ENCODE results near the gene G0S2. TPM values are rescaled to one million over a fixed set of nuclear protein-coding genes. Genes with fewer than 3 reads are reported as not detected.

Gene G0S2
- total RNA-seq, 1 experiment from 2014 or later, result 322 TPM

GRCh38 chr1:209648346-209648745 is 26.9 kb upstream of the G0S2 start:
- DNase-seq (ENCODE audit: low read depth), result no peak

- DNase-seq (ENCODE audit: low read depth), result peak; percentile 98
Observed at GRCh38 chr1:209648931-209649776, 26.1 kb upstream of the G0S2 start.

DNA sequence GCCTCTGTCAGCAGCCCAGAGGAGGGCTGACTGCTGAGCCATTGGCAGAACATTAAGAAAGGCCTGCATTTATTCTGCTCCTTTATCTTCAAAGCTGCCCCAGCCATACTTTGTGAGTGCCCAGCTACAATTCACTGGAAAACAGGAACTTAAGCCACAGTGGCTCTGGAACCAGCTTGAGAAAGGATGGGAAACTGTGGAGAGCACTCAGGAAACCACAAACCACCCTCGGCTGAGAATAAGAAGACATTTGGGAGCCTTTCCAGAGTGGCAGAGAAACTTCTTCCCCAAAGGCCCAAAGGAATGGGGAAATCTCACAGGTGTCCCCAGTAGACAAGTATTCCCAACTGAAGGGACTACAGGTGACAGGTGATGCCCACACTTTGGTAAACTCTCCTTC is 24.8 kb upstream of the G0S2 start:
- peak; percentile 87 for DNase-seq (ENCODE audit: low read depth)

GRCh38 chr1:209651138-209651587 is 24.0 kb upstream of the G0S2 start:
- DNase-seq (ENCODE audit: low read depth), result peak; percentile 97

- DNase-seq (ENCODE audit: low read depth), result no peak
Observed at GRCh38 chr1:209652121-209652735, 23.0 kb upstream of the G0S2 start, which contains the start of gene LAMB3. Gene LAMB3, minus strand, starts transcription at chr1:209652425. Its CDS starts 1,481 bp downstream, at chr1:209650944.

- DNase-seq (ENCODE audit: low read depth), result peak; percentile 99
Observed at GRCh38 chr1:209652873-209653401, 22.3 kb upstream of the G0S2 start.

- DNase-seq (ENCODE audit: low read depth), result no peak
Observed at GRCh38 chr1:209653915-209654351, 21.3 kb upstream of the G0S2 start.

- peak; percentile 83 for DNase-seq (ENCODE audit: low read depth)
Observed at GRCh38 chr1:209655411-209656231, 19.6 kb upstream of the G0S2 start.

GRCh38 chr1:209657140-209657879 is 17.9 kb upstream of the G0S2 start:
- DNase-seq (ENCODE audit: low read depth), result peak; percentile 99

GRCh38 chr1:209657918-209658317 is 17.3 kb upstream of the G0S2 start:
- DNase-seq (ENCODE audit: low read depth), result no peak

DNA sequence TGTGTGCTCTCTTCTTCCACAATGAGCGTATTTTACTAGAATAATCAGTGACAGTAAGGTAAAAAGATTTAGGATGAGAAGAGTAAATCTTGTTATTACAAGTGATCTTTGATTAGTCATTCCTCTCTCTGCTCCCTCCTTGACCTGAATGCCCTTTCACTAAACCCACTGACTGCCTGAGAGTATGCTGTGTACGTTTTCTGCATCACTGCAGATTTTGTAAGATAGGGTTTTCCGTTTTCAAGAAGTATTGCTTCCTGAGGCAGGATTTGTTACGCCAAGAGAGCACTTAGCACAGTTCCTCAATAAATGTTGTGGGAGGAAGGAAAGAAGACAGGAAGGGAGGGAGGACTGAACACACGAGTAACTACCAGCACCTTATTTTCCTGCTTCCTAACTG is 15.3 kb upstream of the G0S2 start:
- DNase-seq (ENCODE audit: low read depth), result peak; percentile 83

DNA sequence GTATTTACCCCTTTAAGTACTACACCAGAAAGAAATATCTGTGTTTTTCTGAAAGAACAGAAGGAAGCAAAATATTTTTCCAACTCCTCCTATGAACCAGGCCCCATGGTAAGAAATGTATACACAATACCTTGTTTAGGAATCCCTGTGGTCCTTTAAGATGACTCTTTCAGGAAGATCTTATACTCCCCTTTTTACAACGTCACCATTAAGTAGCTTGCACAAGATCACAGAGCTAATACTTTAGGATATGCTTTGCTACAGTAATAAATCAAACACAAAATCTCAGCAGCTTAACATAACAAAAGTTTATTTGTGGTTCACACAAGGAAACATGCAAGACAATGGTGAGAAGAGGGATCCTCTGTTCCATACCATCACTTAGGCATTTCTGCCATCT is 14.1 kb upstream of the G0S2 start:
- DNase-seq (ENCODE audit: low read depth), result no peak

- peak; percentile 73 for DNase-seq (ENCODE audit: low read depth)
Observed at GRCh38 chr1:209662879-209663327, 12.3 kb upstream of the G0S2 start.

GRCh38 chr1:209667103-209667502 is 8.1 kb upstream of the G0S2 start:
- DNase-seq (ENCODE audit: low read depth), result no peak

- DNase-seq (ENCODE audit: low read depth), result peak; percentile 61
Observed at GRCh38 chr1:209667708-209668107, 7.5 kb upstream of the G0S2 start.

DNA sequence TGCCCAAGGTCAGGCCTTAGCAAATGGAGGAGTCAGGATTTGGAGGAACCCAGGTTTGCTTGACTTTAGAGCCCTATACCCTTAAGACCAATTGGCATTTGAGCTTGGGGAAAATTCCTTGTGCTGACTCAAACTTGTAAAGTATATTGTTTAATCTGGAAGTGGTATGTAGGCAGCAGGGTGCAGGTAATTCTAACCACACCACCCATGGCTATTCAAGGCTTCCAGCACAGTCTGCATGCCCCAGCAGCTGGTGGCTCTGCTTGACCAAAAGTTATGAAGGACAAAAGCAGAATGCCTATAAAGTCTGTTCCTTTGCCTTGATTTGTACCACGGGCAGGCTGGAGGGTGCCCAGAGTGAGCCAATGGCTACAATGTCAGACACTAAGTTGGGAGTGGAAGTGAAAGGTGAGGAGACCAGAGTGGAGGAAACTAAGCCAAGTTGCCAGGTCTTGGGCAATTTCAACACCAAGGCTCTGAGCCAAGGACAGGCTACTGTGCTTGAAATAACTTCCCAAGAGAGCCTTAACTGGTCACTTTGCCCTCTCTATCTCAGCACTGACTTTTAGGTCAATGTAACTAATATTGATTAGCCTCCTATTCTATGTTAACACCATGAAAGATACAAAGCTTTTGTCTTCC is 4.7 kb upstream of the G0S2 start:
- DNase-seq (ENCODE audit: low read depth), result peak; percentile 78

- peak; percentile 88 for DNase-seq (ENCODE audit: low read depth)
Observed at GRCh38 chr1:209672705-209673630, 2.2 kb upstream of the G0S2 start.

GRCh38 chr1:209673631-209674417 is 1.4 kb upstream of the G0S2 start:
- no peak for DNase-seq (ENCODE audit: low read depth)

Measured in M059J (cell line).